DMS153 treated with DMSO at 0.1 percent for 48 hours (cell line): ENCODE data around the gene CHST9.
"Not testable (repeated sequence)": the region's sequence is repeated elsewhere in the genome, so short reads cannot be mapped to it uniquely, and the experiment has no call there.

ENCODE experiments used
- DNase-seq: peaks from one replicate; lab custom pipeline; 2025; ENCODE audit not compliant: unreplicated experiment; lab: John Stamatoyannopoulos, UW

The CHST9 gene

GRCh38 chr18:27009293-27009692, 175.8 kb downstream of the CHST9 start:
- DNase-seq = no peak

GRCh38 chr18:27008575-27008974, 176.5 kb downstream of the CHST9 start:
- no peak for DNase-seq

- DNase-seq = no peak
These were observed 177.2 kb downstream of the CHST9 start for GRCh38 chr18:27007880-27008279.

GRCh38 chr18:27005589-27005988, 179.5 kb downstream of the CHST9 start:
- DNase-seq = peak; percentile 10

- DNase-seq = no peak
These were observed 180.9 kb downstream of the CHST9 start for GRCh38 chr18:27004056-27004829.

- no peak for DNase-seq
These were observed 185.3 kb downstream of the CHST9 start for GRCh38 chr18:26999797-27000196.

GRCh38 chr18:26993568-26993967, 191.5 kb downstream of the CHST9 start:
- DNase-seq = no peak

- DNase-seq = no peak
These were observed 192.2 kb downstream of the CHST9 start for GRCh38 chr18:26992926-26993325.

GRCh38 chr18:26989842-26990241, 195.3 kb downstream of the CHST9 start:
- DNase-seq = no peak

GRCh38 chr18:26981360-26982082, 203.6 kb downstream of the CHST9 start:
- no peak for DNase-seq

- DNase-seq = no peak
These were observed 206.2 kb downstream of the CHST9 start for GRCh38 chr18:26978812-26979341.

- DNase-seq = no peak
These were observed 207.3 kb downstream of the CHST9 start for GRCh38 chr18:26977781-26978180.

GRCh38 chr18:26976206-26976605, 208.9 kb downstream of the CHST9 start:
- DNase-seq = no peak

- DNase-seq = not testable (repeated sequence)
These were observed 212.6 kb downstream of the CHST9 start for GRCh38 chr18:26972549-26972948.

GRCh38 chr18:26971409-26971808, 213.7 kb downstream of the CHST9 start:
- DNase-seq = no peak

GRCh38 chr18:26970637-26971036, 214.5 kb downstream of the CHST9 start:
- no peak for DNase-seq

GRCh38 chr18:26965206-26965605, 219.9 kb downstream of the CHST9 start:
- no peak for DNase-seq

GRCh38 chr18:26963292-26963691, 221.8 kb downstream of the CHST9 start:
- no peak for DNase-seq

- no peak for DNase-seq
These were observed 223.3 kb downstream of the CHST9 start for GRCh38 chr18:26961839-26962238.

- DNase-seq = no peak
These were observed 224.2 kb downstream of the CHST9 start for GRCh38 chr18:26960911-26961310.

- DNase-seq = no peak
These were observed 228.2 kb downstream of the CHST9 start for GRCh38 chr18:26956863-26957262.

GRCh38 chr18:26948703-26949102, 236.4 kb downstream of the CHST9 start:
- DNase-seq = no peak
